ENCODE measurements around the gene HOXC4. TPM values are rescaled to one million over a fixed set of nuclear protein-coding genes. Genes with fewer than 3 reads are reported as not detected.
A peak's percentile ranks its signal among the peaks of the same experiment; 100 is the strongest.

The HOXC4 gene
- total and polyA plus RNA-seq, 2 experiments from 2014 or later = 2.2 to 3.1 TPM

- no peak overlapping the region for H2AFZ ChIP-seq
- H4K20me1 ChIP-seq (ENCODE audit: insufficient read depth) = no peaks in the 10 kb centered on the region
- peak overlapping the region; percentile 84 for H3K9ac ChIP-seq
- peaks cover 59% of the 10 kb centered on the region for H3K79me2 ChIP-seq (ENCODE audit: insufficient read depth)
- H3F3A ChIP-seq (ENCODE audit: insufficient read depth) = peaks cover 23% of the 10 kb centered on the region
- H3K4me1 ChIP-seq (ENCODE audit: insufficient read depth) = peaks cover 37% of the 10 kb centered on the region
- H3K4me3 ChIP-seq = peak overlapping the region; percentile 91
- H3K4me2 ChIP-seq (ENCODE audit: unreplicated experiment) = peak overlapping the region; percentile 81
- 85 to 89% methylated on average over 14 of the region's 14 CpGs for WGBS, 2 experiments (ENCODE audit: low coverage in 1 of 2, low lambda C conversion rate in 2 of 2, missing lambda C conversion rate in 2 of 2)
- in situ Hi-C loops (cut with MboI) = no loop called here
- no peak for DNase-seq
- H3K36me3 ChIP-seq (ENCODE audit: low read depth) = no peaks in the 10 kb centered on the region
- no peaks in the 10 kb centered on the region for H3K9me2 ChIP-seq (ENCODE audit: insufficient read depth)
- no peaks in the 10 kb centered on the region for H3K27me3 ChIP-seq (replicated peaks; ENCODE audit: insufficient read depth)
- H3K9me3 ChIP-seq (ENCODE audit: low read depth) = no peaks in the 10 kb centered on the region
- peak overlapping the region; percentile 49; the same call in 1 of the 2 replicates for H3K27ac ChIP-seq
- TF ChIP-seq EZH2phosphoT487 (IDR thresholded peaks at IDR 0.05; ENCODE audit: insufficient read depth, low read depth) (no peak), EZH2 (IDR thresholded peaks at IDR 0.05; ENCODE audit: insufficient read depth, poor library complexity, severe bottlenecking) (no peak)
Observed at GRCh38 chr12:54011665-54012532, 41.7 kb upstream of the HOXC4 start.

DNA sequence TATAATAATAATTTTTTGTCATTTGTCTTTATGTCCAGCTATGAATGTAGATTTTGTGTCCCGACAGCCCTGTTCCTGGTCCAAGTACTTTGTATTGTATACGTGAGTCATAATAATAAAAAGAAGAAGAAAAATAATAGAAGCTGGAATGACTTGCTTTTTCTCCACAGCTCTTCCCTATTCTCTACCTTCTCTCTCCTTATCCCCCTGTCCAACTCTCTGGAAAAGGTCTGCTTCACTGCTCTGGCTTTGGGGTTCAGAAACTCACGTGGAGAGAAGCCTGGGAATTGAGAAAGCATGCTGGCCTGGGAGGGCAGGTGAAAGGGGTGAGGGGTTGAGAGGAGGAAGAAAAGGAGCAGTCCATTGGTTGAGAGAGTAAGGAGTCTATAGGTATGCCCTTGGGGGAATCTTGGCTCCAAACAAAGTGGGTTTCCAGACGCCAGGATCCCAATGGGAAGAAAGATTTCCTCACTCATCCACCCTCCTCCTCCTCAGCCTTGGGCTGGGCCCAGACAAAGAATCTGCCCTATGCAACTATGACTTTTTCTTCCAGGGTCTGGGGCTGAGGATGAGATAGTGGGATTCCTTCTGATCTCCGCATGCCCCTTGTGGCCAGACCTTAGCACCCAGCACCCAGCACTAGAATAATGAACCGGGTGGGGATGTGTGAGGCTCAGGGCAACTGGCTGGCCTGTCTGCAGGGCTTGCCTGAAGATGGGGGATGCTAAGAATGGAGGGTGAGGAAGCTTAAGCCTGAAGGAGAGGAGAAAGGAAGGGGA lies 40.8 kb upstream of the HOXC4 start:
- in situ Hi-C loops (cut with MboI) = no loop called here
- Histone ChIP-seq H3F3A (ENCODE audit: insufficient read depth) (peaks cover 17% of the 10 kb centered on the region), H2AFZ (no peak overlapping the region), H3K9ac (0 out of 2 replicates have a peak overlapping the region, but pooled peaks have one; percentile 29), H3K4me2 (ENCODE audit: unreplicated experiment) (peak overlapping the region; percentile 24), H3K27me3 (replicated peaks; ENCODE audit: insufficient read depth) (no peaks in the 10 kb centered on the region), H3K9me3 (ENCODE audit: low read depth) (no peaks in the 10 kb centered on the region), H3K9me2 (ENCODE audit: insufficient read depth) (no peaks in the 10 kb centered on the region), H3K4me1 (ENCODE audit: insufficient read depth) (peaks cover 37% of the 10 kb centered on the region), H3K36me3 (ENCODE audit: low read depth) (no peaks in the 10 kb centered on the region), H3K79me2 (ENCODE audit: insufficient read depth) (peaks cover 60% of the 10 kb centered on the region), H3K4me3 (no peak overlapping the region), H3K27ac (peak overlapping the region; percentile 49), H4K20me1 (ENCODE audit: insufficient read depth) (no peaks in the 10 kb centered on the region)
- WGBS, 2 experiments (ENCODE audit: low coverage in 1 of 2, low lambda C conversion rate in 2 of 2, missing lambda C conversion rate in 2 of 2) = 79 to 82% methylated on average over 6 of the region's 6 CpGs
- TF ChIP-seq EZH2phosphoT487 (IDR thresholded peaks at IDR 0.05; ENCODE audit: insufficient read depth, low read depth) (no peak), EZH2 (IDR thresholded peaks at IDR 0.05; ENCODE audit: insufficient read depth, poor library complexity, severe bottlenecking) (no peak)
- DNase-seq = no peak

DNA sequence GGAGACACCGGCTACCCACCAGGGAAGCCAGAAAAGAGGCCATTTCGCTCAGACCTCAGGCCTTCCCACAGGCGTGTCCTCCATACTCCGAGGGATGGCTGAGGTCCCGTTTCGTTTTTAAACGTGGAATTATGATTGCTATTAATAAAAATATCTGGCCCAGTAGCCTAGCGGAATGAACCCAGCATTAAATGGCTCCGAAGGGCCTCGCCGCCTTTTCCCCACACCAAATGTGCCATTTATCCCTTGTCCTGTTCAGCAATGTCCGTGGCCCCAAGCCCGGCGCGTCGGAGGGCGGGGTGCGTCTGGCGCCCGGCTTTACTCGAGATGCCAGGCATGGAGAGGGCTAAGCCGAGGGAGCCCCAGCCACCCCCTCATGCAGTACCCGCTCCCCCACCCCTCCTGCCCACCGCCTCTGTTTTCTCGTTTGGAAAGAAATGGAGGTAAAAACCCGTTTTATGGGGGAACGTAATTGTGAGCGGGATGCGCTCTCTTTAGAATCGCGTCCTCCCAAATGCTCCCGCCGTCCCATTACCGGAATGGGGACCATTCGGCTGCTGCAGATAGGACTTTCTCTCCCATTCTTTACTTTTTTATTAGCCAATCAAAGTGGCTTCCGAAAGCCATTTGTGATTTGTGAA lies 39.1 kb upstream of the HOXC4 start:
- H2AFZ ChIP-seq = peak overlapping the region; percentile 70
- 51 to 59% methylated on average over 35 to 36 of the region's 36 CpGs for WGBS, 2 experiments (ENCODE audit: low coverage in 1 of 2, low lambda C conversion rate in 2 of 2, missing lambda C conversion rate in 2 of 2)
- peaks cover 63% of the 10 kb centered on the region for H3K79me2 ChIP-seq (ENCODE audit: insufficient read depth)
- in situ Hi-C loops (cut with MboI) = no loop called here
- H3K9me2 ChIP-seq (ENCODE audit: insufficient read depth) = no peaks in the 10 kb centered on the region
- H3K9ac ChIP-seq = peak overlapping the region; percentile 54
- H3K36me3 ChIP-seq (ENCODE audit: low read depth) = no peaks in the 10 kb centered on the region
- no peak for TF ChIP-seq EZH2phosphoT487 (IDR thresholded peaks at IDR 0.05; ENCODE audit: insufficient read depth, low read depth)
- no peak for TF ChIP-seq EZH2 (IDR thresholded peaks at IDR 0.05; ENCODE audit: insufficient read depth, poor library complexity, severe bottlenecking)
- peak overlapping the region; percentile 30; the same call in 1 of the 2 replicates for H3K4me3 ChIP-seq
- H3K4me2 ChIP-seq (ENCODE audit: unreplicated experiment) = peak overlapping the region; percentile 42
- H3F3A ChIP-seq (ENCODE audit: insufficient read depth) = peaks cover 10% of the 10 kb centered on the region; the same call in 1 of the 2 replicates
- no peaks in the 10 kb centered on the region for H3K9me3 ChIP-seq (ENCODE audit: low read depth)
- no peaks in the 10 kb centered on the region for H4K20me1 ChIP-seq (ENCODE audit: insufficient read depth)
- H3K27me3 ChIP-seq (replicated peaks; ENCODE audit: insufficient read depth) = no peaks in the 10 kb centered on the region
- DNase-seq = peak; percentile 42
- H3K4me1 ChIP-seq (ENCODE audit: insufficient read depth) = peaks cover 30% of the 10 kb centered on the region
- peak overlapping the region; percentile 49 for H3K27ac ChIP-seq

All from GM23248 (cell line).